ENCODE data around the gene LHCGR.
A peak's percentile ranks its signal among the peaks of the same experiment; 100 is the strongest.
"Not testable (repeated sequence)": the region's sequence is repeated elsewhere in the genome, so short reads cannot be mapped to it uniquely, and the experiment has no call there.

The LHCGR gene

DNA sequence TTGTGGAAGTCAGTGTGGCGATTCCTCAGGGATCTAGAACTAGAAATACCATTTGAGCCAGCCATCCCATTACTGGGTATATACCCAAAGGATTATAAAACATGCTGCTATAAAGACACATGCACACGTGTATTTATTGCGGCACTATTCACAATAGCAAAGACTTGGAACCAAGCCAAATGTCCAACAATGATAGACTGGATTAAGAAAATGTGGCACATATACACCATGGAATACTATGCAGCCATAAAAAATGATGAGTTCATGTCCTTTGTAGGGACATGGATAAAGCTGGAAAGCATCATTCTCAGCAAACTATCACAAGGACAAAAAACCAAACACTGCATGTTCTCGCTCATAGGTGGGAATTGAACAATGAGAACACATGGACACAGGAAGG, 16.3 kb downstream of the LHCGR start:
- FAIRE-seq, result not testable (repeated sequence)

DNA sequence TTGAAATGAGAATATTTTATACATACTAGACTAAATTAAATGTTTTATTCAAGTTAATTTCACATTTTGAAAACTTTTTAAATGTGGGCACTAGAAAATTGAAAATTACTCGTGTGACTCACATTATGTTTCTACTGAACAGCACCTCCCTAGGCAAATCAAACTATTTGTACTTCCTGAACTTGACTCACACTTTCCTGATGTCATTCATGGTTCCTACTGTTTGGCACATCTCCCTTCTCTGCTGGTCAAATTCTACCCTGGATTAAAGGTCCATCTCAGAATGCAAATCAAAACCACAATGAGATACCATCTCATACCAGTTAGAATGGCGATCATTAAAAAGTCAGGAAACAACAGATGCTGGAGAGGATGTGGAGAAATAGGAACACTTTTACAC, 16.7 kb downstream of the LHCGR start:
- no peak for FAIRE-seq

DNA sequence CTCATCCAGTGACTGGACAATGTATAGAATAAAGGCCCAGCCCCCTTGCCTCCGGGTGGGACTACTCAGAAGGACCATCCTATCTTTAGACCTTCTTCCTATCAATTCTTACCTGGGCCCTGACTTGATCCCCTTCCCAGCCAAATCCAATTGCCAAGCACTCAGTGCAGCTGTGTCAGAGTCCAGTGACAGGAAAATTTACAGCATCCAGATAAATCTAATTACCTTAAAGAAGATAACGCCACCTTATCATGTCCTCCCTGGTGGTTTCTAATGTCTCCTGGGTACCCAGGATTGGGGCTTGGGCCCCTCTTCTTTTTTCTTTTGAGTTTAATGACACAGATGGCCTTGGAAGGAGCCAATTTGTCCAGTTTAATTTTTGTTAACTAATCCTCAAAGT, 19.3 kb downstream of the LHCGR start:
- FAIRE-seq, result no peak

DNA sequence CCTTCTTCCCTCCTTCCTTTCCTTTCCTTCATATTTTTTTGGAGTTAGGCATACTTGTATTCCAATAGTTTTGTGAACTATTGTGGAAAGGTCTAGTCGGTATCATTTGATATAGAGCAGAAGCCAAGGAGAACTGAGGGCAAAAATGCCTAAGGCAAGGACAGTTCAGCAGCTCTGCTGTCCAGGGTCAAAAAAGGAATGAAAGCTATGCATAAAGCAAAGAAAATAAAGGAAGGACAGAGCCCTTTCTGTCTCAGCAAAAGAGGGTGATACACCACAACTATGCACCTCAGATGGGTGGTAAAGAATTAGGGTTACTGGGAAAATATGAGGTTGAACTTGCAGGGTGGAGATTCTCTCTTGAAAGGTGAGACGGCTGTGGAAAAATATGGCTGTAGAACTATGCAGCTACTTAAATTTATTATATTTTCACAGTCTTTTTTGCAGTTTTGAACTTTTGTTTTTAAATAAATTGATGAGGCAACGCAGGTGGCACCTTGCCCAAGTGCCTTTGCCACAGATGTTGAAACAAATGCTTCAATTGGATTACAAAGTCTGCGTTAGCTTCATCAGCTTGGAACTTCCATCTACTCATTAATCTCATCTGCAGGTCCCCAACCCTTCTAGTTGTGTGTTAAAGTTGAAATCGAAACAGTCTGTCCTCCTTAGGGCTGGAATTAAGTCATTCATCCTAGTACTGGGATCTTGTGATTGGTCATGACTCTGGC, 20.8 kb downstream of the LHCGR start:
- FAIRE-seq, result no peak

DNA sequence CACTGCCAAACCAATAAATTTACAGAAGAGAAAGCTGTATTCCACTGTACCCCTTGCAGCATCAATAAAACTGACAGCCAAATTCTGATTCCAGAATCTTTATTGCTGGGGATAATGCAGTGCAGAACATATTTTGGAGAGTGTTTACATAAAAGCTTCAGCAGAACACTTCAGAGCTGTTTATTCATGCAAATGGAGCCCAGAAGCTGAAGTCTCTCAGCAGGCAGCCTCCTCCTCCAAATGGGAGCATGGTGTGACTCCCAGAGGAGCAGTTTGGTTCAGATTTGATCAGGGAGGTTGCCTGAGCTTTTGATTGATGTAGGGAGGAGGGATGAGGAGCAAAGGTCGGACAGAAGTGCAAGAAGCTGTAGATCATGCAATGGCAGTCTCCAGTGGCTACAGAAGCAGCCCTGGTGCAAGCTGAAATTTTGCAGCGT, 22.4 kb downstream of the LHCGR start:
- FAIRE-seq, result peak; percentile 76

DNA sequence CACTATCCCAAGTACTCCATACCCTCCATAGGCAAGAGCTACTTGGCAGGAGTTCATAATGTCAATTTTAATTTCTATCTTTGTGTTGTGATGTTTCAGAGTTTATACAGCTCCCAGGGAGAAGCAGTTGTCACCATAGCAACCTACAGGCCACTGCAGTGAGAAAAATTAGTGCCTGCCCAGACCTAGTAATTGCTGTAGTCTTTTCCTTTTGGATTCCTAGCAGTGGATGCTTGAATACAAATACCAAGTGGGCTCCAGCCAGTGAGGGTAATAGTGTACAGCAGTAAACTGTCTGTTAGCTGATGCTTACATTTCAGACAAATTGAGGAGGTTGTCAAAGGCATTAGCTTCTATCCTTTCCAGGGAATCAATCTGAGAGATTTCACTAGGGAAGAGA, 26.7 kb downstream of the LHCGR start:
- FAIRE-seq, result no peak

DNA sequence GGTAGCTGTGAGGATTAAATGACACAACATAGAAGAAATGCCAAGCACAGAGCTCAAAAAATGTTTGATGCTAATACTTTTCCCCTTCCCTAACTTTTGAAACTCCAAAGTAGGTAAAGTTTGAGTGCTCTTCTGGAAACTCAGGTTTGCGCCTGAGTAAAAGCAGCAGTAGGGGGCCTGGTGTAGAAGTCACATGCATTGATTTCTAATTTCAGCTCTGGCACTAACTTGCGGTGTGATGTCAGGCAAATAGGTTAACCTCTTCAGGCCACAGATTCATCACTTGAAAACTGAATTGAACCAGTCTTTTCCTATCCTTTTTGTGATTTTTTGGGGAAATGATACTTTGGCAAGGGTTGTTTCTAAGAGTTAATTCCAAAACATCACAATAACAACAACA, 27.2 kb downstream of the LHCGR start:
- FAIRE-seq, result no peak

DNA sequence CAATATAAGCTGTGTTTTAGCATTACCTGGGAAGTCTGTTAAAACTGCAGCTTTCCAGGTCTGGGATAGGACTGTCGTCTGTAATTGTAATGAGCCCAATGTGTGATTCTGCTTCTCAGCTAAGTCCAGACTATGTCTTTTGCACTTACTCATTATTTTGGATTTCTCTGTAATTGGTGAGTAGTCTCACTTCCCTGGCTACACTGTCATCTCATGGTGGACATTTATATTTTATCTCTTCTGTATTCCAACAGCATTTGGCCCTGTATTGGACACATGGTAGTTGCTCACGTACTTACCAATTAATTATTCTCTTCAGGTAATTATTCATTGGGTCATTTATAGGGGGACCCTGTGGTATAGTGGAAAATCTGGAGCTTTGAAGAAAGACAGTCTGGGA, 28.0 kb downstream of the LHCGR start:
- no peak for FAIRE-seq

DNA sequence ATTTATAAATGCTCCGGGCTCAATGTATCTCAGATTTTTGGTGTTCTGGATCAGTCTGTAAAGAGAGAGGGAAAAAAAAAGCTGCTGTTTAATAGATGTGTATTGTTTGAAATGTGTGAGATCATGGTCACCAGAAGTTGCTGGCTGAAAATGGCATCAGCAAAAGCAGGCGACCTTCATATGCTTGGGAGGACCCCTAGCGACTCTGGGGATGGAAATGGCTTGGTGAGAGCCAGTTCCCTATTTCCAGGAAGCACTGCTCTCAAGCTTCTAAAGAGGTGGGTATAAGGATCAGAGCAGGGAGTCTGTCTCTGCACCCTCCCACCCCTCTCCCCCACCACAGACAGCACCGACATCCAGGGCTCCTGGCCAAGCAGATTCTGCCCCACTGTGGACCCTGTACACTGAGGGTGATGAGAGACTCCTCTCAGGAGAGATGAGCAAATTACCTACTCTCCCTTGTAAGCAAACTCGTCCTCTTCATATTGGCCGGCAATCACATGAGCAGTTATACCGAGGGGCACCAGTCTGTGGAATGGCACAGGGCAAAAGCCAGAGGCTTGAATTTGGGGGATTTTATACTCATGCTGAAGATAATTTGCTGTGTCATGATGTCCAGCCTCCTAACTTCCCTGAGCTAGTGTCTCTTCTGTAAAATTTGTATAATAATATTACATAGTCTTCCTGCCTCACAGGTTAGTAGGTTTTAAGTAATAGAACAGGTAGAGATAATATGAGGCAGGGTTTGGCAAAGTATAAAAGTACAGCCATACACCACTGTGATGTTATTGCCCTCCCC, 29.6 kb downstream of the LHCGR start:
- FAIRE-seq, result no peak

DNA sequence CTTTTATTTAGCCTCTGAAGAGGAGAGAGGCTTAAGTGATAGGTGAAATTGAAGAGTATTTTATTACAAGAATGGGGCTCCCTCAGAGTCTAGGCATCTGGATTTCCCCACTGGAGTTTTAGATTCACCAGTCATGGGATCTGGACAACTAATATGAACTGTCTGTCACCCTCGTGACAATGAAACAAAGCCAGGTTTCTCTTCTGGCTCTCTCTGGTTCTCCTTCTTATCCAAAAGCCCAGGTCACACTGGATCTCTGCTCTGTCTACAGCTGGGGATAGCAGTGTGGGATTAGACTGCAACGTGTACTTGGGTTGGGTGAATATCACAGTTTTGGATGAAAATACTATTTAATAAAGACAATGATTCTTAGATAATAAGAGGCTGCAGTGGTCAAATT, 31.2 kb downstream of the LHCGR start:
- no peak for FAIRE-seq

DNA sequence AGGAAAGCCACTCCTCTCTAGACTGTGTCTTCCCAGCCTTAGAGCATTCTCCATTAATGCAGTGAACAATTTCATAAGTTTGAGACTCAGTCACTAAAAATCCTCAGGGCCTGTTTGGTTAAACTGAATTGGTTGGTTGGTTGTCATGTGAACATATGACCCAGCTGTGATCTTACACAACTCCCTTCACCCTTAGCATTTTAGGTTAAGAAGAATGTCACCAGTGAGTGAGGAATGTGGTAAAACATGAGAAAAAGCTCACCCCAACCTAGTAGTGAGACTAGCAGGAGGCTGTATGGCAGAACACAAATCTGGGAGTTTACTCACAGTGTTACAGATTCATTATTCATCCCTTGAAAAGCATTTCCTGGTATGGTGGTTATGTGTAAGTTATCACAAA, 32.4 kb downstream of the LHCGR start:
- FAIRE-seq, result no peak

DNA sequence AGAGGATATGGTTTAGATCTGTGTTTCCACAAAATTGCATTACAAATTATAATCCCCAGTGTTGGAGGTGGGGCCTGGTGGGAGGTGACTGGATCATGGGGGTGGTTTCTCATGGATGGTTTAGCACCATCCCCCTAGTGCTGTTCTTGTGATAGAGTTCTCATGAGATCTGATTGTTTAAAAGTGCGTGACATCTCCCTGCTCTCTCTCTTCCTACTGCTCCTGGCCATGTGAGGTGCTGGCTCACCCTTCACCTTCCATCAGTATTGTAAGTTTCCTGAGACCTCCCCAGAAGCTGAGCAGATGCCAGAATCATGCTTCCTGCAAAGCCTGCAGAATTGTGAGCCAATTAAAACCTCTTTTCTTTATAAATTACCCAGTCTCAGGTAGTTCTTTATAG, 33.1 kb downstream of the LHCGR start:
- no peak for FAIRE-seq

DNA sequence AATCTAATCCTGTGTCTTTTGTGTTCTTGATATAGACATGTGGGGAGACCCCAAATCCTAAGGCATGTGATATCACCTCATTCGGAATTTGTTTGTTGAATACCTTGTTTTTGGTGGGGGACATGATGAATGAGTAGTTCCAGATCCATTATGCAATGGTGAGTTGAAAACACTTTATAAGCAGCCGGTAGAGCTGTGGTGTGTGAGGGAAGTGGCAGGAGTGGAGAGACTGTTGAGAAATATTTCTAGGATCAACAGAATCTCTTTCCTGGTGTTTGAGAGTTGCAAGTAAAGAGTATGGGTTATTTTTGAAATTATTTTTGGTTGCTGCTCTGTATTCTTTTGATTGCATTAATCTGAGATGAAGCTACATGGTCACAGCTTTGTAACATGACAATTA, 34.4 kb downstream of the LHCGR start:
- FAIRE-seq, result no peak

DNA sequence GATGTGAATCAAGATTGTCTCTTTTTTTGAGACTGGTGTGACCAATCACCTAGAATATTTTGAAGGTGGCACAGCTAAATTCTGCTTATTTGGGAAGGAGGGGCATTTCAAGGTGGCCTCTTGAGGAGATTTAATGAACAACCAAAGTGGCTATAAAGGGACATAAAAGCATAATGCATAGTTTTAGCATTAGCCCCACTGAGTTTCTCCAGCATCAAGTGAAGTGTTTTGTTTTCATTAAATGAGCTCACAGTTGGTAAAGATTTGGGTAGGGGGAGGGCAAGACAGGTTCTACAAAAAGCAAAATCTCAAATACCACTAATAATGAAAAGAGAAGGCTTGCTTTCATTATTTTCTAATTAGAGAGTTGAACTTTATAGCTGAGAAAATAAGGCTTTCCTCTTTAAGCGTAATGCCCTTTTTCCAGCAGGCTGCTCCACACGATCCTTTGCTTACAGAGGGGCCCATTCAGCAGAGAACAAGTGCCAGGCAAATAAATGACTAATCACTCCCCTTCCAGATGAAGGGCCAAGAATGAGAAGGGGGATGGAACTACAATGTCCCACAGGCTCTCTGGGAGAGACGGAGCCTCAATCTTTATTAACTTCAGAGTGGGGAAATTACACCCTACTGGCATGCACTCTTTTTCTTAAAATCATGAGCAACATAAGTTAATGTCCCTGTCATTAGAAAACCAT, 35.9 kb downstream of the LHCGR start:
- FAIRE-seq, result no peak

DNA sequence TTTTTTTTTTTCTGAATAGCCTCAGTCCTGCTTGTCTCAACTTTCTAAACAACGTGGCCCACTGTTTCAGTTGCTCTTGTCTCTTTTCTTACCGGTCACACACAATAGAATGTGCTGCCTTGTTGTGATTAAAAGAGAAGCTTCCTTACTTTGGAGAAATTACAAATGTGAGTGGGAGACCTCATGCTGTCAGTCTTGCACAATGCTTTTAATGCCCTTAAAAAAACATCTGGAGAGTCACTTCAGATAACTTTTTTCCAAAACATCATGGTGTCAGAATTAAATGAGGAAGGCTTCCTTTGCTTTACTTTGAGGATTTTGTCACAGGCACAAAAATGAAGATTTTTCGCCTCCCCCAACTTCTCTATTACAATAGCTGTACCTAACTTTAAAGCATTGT, 37.7 kb downstream of the LHCGR start:
- no peak for FAIRE-seq

DNA sequence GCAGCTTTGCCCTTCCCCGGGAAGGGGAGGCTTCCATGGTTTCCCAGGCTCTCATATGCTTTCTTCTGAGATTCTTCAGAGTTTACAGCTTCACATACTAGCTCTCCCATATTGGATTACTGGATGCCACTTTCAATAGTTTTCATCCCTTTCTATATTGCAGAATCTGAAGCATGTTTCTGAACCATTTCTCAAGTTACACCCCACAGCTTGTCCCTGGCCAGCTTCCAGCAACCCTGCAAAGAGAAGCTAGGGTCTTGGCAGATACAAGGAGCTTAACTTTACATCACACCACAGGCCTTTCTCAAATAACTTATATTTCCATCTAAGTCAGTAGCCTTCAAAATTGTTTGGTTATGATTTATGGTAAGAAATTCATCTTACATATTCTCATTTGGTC, 39.6 kb downstream of the LHCGR start:
- no peak for FAIRE-seq

DNA sequence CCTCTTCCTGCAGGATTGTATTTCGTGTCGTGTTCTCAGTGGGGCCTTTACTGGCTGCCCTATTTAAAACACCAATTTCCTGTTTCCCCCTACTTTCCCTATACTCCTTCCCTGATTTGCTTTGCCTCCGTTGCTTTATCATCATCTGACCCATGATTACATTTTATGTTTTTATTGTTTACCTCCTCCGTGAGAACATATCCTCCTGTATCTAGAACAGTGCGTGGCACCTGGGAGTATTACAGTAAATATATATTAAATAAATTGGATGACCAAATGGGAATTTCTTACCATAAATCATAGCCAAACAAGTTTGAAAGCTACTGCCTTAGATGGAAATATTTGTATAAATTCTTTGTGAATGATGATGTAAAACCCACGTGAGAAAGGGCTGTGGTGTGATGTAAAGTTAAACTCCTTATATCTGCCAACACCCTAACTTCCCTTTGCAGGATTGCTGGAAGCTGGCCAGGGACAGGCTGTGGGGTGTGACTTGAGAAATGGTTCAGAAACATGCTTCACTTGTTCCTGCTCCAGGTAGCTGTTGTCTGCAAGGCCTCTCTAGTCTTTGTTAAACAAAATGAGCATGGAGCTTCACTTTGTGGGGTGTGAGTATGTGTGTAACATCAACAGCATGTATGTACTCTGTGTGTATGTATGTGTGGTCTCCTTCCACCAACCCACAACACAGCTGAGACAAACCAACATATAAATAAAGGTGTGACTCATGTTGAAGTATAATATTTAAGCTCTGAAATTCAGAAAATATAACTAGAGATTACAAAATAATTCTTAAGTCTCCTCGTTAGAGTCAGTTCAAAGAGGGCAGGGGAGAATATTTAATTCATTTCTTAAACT, 40.3 kb downstream of the LHCGR start:
- FAIRE-seq, result no peak

DNA sequence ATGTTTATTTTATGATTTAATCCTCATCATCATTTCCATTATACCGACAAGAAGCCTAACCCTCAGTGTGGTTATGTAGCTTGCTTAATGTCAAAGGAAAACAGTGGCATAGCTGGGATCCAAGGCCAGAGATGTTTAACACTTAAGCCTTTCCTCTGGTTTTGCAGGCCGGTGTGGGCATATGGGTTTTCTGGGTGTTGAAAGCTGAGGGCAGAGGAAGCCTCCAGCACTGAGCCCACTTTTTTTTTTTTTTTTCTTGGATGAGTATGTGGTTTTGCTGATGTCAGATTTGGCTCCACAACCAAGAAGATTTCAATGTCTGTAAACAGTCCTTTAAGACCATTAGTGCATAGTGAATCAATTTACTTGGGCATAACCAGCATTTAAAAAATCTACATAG, 41.3 kb downstream of the LHCGR start:
- FAIRE-seq, result no peak

DNA sequence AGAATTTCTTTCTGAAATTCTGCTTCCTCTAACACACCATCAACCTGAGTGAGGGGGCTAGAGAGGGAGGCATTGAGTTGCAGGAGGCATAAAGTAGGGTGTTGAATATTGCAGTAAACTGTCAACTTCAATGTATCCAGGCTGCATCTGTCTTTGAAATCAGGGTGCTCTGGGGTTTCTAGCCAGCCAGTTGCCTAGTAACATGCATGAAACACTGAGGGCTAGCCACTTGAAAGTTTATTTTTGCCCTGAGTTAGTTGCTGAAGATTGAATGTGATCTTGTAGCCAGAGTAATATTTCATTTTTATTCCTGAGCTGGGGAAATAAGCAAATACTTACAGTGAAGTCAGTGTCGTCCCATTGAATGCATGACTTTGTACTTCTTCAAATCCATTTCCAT, 41.9 kb downstream of the LHCGR start:
- FAIRE-seq, result no peak

DNA sequence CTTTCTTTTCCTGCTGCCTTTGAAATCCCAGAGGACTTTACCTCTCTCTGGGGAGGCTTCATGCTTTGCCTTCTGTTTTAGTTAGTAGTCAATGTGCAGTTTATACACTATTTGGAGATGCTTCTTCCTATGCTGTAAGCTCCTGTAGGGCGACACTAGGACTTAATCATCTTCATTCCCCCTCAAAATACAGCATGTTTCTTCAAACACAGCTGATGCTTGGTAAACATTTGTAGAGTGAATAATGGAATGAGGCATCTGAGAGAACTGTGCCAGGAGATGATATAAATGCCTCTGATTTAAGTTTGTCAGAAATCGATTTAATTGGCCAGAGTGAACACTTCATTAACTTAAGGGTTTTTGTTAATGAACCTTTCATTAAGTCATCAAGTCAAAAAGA, 43.4 kb downstream of the LHCGR start:
- FAIRE-seq, result no peak

DNA sequence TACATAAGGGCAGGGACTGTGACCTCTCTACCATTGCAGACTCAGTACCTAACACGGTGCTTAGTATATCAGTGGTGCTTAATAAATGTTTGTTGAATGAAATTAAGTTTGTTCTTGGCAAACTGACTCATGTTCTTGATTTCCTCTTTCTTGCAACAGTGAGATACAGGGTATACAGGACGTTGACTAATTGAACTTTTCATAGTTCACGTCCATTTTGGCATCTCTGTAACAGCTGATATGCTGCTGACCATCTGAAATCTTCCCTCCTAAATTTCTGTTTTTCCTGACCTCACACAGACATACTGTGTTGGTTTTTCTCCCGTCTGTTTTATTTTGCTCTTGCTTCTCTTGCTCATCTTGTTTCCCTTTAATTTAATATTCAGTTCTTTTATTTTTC, 44.2 kb downstream of the LHCGR start:
- no peak for FAIRE-seq

DNA sequence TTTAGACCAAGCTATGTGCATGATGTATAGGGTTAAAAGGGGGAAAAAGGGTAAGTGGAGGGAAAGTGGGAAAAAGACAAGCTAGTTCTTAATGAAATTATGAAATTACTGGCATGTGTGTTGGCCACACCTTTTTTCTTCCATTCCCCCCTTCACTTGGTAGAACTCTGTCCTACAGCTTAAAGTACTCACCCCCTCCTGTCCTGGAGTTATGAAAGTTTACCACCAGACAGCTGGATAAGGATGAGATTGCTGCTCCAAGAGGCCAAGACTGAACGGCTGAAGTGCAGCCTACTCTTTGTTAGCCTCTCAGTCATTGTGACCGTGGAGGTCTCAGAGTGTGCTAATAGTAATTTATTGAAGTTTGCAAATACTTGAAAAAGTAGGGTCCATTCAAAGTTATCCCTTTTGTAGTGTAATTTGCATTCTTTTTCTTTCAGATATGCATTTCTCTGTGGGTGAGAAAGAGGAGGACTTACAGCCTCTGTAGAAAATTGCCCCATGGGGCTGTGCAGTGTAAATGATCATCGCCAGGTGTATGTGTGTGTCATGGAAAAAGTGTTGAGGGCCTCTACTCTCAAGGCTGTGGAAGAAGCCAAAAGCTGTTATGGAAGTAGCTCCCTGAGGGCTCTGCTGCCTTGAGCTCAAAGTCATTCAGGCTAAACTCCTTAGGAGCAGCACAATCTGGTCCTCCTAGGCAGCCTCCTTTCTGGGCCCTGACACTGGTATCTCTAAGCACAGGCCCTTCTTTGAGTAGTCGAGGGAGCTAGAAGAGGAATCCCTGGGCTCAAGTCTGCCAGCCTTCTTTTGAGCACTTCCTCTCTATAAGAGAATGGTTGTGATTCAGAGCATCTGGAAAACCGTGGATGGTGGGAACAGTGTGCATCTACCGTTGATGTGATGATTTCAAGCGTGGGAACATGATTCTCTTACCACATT, 46.2 kb downstream of the LHCGR start:
- no peak for FAIRE-seq
